MM.1S (cell line): ENCODE results near the gene EFCAB6.

Experiments used
- DNase-seq: peaks from one replicate; pipeline ENCODE4 v3.0.0-alpha.2; 2015
- H2AFZ ChIP-seq: fragments of 300-600 bp; sonication (generic); 2 replicates; pipeline ENCODE4 v1.6.0; 2016; ENCODE audit warnings: antibody characterized with exemption, low read length
- H3F3A ChIP-seq: fragments of 300-600 bp; sonication (generic); 2 replicates; pipeline ENCODE4 v1.6.1; 2016; ENCODE audit warnings: mild to moderate bottlenecking, antibody characterized with exemption, low read length, moderate library complexity, mixed read lengths; ENCODE audit not compliant: insufficient read depth
- H3K27ac ChIP-seq: fragments of 300-600 bp; sonication (generic); 2 replicates; pipeline ENCODE4 v1.5.1; 2016; ENCODE audit warnings: mild to moderate bottlenecking, low read length
- H3K27me3 ChIP-seq: fragments of 300-600 bp; sonication (generic); replicated peaks from 2 replicates; pipeline ENCODE4 v1.6.0; 2016; ENCODE audit warnings: low read length; ENCODE audit not compliant: insufficient read depth
- H3K36me3 ChIP-seq: fragments of 300-600 bp; sonication (generic); replicated peaks from 2 replicates; pipeline ENCODE4 v1.6.1; 2016; ENCODE audit warnings: mild to moderate bottlenecking, low read length, mixed read lengths; ENCODE audit not compliant: insufficient read depth
- H3K4me1 ChIP-seq: fragments of 300-600 bp; sonication (generic); 2 replicates; pipeline ENCODE4 v1.6.1; 2016; ENCODE audit warnings: low read length, mixed read lengths
- H3K4me2 ChIP-seq: fragments of 300-600 bp; sonication (generic); 2 replicates; pipeline ENCODE4 v1.6.0; 2016; ENCODE audit warnings: low read depth, low read length
- H3K4me3 ChIP-seq: fragments of 300-600 bp; sonication (generic); 2 replicates; pipeline ENCODE4 v1.5.1; 2016; ENCODE audit warnings: low read length, mixed read lengths
- H3K79me2 ChIP-seq: fragments of 300-600 bp; sonication (generic); 2 replicates; pipeline ENCODE4 v1.6.1; 2016; ENCODE audit warnings: mixed run types, low read length, mixed read lengths
- H3K9ac ChIP-seq: fragments of 300-600 bp; sonication (generic); 2 replicates; pipeline ENCODE4 v1.6.1; 2016; ENCODE audit warnings: low read length, mixed read lengths
- H3K9me2 ChIP-seq: fragments of 300-600 bp; sonication (generic); replicated peaks from 2 replicates; pipeline ENCODE4 v1.6.1; 2016; ENCODE audit warnings: mild to moderate bottlenecking, low read length, mixed read lengths; ENCODE audit not compliant: insufficient read depth
- H3K9me3 ChIP-seq: fragments of 300-600 bp; sonication (generic); replicated peaks from 2 replicates; pipeline ENCODE4 v1.6.1; 2016; ENCODE audit warnings: mild to moderate bottlenecking, low read length, mixed read lengths; ENCODE audit not compliant: insufficient read depth
- H4K20me1 ChIP-seq: fragments of 300-600 bp; sonication (generic); 2 replicates; pipeline ENCODE4 v1.6.1; 2016; ENCODE audit warnings: mild to moderate bottlenecking, low read length, moderate library complexity, mixed read lengths; ENCODE audit not compliant: insufficient read depth
- EZH2 ChIP-seq: fragments of 300-600 bp; sonication (generic); optimal IDR thresholded peaks from 2 replicates; pipeline ENCODE3; 2017; ENCODE audit warnings: low read depth, mild to moderate bottlenecking, antibody characterized with exemption, low read length, mixed read lengths
- EZH2phosphoT487 ChIP-seq: fragments of 300-600 bp; sonication (generic); IDR thresholded peaks from 2 replicates; pipeline ENCODE4 v1.6.1; 2018; ENCODE audit warnings: antibody characterized with exemption, low read length
- TF ChIP-seq, protein P1 (sequence below): fragments of 300-600 bp; sonication (generic); IDR thresholded peaks from 2 replicates; pipeline ENCODE4 v1.5.1; 2016; ENCODE audit warnings: antibody characterized with exemption, low read length, mixed read lengths

EFCAB6 gene

GRCh38 chr22:43755011-43755410 lies 57.1 kb downstream of the EFCAB6 start:
- Histone ChIP-seq H3K4me1 (no peaks in the 10 kb centered on the region), H3F3A (no peaks in the 10 kb centered on the region), H3K27me3 (no peaks in the 10 kb centered on the region), H3K9me2 (no peaks in the 10 kb centered on the region), H3K4me3 (no peak overlapping the region), H3K79me2 (no peaks in the 10 kb centered on the region), H3K9ac (no peak overlapping the region), H2AFZ (no peak overlapping the region), H4K20me1 (no peaks in the 10 kb centered on the region), H3K9me3 (no peaks in the 10 kb centered on the region), H3K36me3 (no peaks in the 10 kb centered on the region), H3K27ac (no peak overlapping the region), H3K4me2 (no peak overlapping the region)
- no peak for DNase-seq
- TF ChIP-seq EZH2 (no peak), EZH2phosphoT487 (no peak)
- TF ChIP-seq, protein P1, sequence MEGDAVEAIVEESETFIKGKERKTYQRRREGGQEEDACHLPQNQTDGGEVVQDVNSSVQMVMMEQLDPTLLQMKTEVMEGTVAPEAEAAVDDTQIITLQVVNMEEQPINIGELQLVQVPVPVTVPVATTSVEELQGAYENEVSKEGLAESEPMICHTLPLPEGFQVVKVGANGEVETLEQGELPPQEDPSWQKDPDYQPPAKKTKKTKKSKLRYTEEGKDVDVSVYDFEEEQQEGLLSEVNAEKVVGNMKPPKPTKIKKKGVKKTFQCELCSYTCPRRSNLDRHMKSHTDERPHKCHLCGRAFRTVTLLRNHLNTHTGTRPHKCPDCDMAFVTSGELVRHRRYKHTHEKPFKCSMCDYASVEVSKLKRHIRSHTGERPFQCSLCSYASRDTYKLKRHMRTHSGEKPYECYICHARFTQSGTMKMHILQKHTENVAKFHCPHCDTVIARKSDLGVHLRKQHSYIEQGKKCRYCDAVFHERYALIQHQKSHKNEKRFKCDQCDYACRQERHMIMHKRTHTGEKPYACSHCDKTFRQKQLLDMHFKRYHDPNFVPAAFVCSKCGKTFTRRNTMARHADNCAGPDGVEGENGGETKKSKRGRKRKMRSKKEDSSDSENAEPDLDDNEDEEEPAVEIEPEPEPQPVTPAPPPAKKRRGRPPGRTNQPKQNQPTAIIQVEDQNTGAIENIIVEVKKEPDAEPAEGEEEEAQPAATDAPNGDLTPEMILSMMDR, result no peak

GRCh38 chr22:43754176-43754575 lies 57.9 kb downstream of the EFCAB6 start:
- TF ChIP-seq, protein P1, result no peak
- TF ChIP-seq EZH2phosphoT487, result no peak
- TF ChIP-seq EZH2, result no peak
- Histone ChIP-seq H3F3A (no peaks in the 10 kb centered on the region), H3K27me3 (no peaks in the 10 kb centered on the region), H3K9me3 (no peaks in the 10 kb centered on the region), H2AFZ (no peak overlapping the region), H3K36me3 (no peaks in the 10 kb centered on the region), H3K9me2 (no peaks in the 10 kb centered on the region), H3K4me1 (no peaks in the 10 kb centered on the region), H3K9ac (no peak overlapping the region), H3K4me2 (no peak overlapping the region), H3K79me2 (no peaks in the 10 kb centered on the region), H3K27ac (no peak overlapping the region), H4K20me1 (no peaks in the 10 kb centered on the region), H3K4me3 (no peak overlapping the region)
- no peak for DNase-seq

- TF ChIP-seq EZH2phosphoT487, result no peak
- TF ChIP-seq, protein P1, result no peak
- TF ChIP-seq EZH2, result no peak
- H3K27me3 ChIP-seq, result no peaks in the 10 kb centered on the region
Measured at GRCh38 chr22:43753688-43754087, 58.4 kb downstream of the EFCAB6 start.

More at GRCh38 chr22:43753688-43754087, 58.4 kb downstream of the EFCAB6 start:
- H3K9me3 ChIP-seq, result no peaks in the 10 kb centered on the region
- no peak overlapping the region for H3K4me2 ChIP-seq
- H3K4me3 ChIP-seq, result no peak overlapping the region
- H3K9ac ChIP-seq, result no peak overlapping the region
- no peaks in the 10 kb centered on the region for H4K20me1 ChIP-seq
- no peak overlapping the region for H2AFZ ChIP-seq
- no peaks in the 10 kb centered on the region for H3K36me3 ChIP-seq
- DNase-seq, result no peak
- H3F3A ChIP-seq, result no peaks in the 10 kb centered on the region
- H3K27ac ChIP-seq, result no peak overlapping the region
- no peaks in the 10 kb centered on the region for H3K9me2 ChIP-seq
- H3K4me1 ChIP-seq, result no peaks in the 10 kb centered on the region
- H3K79me2 ChIP-seq, result no peaks in the 10 kb centered on the region
